ENCODE data around the gene CXXC1. TPM values are rescaled to one million over a fixed set of nuclear protein-coding genes. Genes with fewer than 3 reads are reported as not detected.

The CXXC1 gene
- total and polyA plus RNA-seq, 2 donors (not counting 3 experiments of a cell fraction or from before 2014, with no cell fraction given): 64.4 to 128 TPM

DNA sequence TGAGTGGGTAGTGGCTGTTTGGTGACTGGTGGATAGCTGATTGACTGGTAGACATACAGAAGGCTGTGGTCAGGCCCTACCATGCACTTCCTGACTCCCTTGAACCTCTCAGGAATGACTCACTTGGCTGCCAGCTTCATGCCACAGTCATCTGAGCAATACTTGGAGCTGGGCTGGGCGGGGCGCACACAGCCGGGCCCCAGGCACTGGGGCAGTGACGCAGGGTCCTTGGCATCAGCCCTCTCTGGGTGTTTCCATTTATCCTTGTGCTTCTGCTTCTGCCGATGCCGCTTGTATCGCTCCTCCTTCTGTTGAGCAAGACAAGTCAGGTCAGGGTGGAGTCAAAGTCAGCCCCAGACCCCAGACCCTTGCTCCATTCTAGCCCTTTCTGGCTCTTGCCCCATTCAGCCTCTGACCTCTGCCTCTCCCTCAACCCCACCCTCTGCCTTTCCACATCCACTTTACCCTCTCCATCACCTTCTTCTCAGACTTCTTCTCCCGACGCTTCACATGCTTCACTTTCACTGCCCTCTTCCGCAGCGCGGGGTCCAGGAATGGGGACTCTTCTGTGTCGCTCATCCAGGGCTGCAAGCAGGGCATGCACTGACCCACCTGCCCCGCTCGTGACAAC, 3.1 kb downstream of the CXXC1 start:
- H3K4me3 ChIP-seq (replicated peaks in 1 of 3; ENCODE audit: insufficient read depth in 1 of 3, low read depth in 1 of 3, low read length in 3 of 3): no peak overlapping the region

DNA sequence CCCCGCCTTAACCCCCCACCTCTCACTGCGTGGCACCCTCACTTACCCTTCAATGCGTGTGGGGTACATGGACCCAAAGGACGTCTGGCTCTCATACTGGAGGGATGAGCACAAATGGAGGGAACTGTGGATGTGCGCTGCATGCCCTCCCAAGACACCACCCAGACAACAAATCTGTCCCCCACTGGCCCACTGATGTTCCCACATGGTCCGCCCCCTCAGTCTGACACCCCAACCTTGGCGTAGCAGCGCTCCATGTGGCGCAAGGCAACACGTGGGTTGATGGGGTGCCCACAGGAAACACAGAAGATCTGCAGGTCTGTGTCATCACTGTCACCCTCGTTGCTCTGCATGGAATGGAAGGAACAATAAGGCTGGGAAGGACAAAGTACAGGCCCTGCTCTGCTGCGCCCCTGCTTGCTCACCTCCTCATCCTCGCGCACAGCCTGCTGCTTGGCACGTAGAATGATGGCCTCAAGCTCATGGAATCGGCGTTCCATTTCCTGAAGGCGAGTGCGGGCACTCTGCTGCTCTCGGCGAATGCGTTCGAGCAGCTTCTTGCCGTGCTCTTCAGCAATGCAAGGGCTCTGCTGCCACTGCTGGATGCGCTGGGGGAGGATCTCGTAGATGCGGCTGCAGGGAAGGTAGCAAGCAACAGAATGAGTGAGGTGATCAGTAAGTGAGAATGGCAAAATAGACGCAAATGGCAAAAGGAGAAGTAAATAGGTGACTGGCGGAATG, 3.9 kb downstream of the CXXC1 start:
- ChIA-PET POLR2A (interaction anchor here (0.6 kb wide), 1 partner anchor 665 kb away, joined by 5 read pairs; no protein-coding TSS in a partner anchor), CTCF (no interaction called here)
- dilution Hi-C loops (cut with MboI; ENCODE audit: extremely low pct_ligation_motif_present, low sequenced_read_pairs): no loop called here
- Histone ChIP-seq H3K4me2 (ENCODE audit: insufficient read depth, low read length) (no peak overlapping the region), H3K9me3 (replicated peaks; ENCODE audit: control insufficient read depth, insufficient read depth, low read length) (no peaks in the 10 kb centered on the region), H3K9me1 (replicated peaks; ENCODE audit: control insufficient read depth, extremely low read depth, insufficient read depth, low read length) (no peaks in the 10 kb centered on the region), H4K20me1 (replicated peaks; ENCODE audit: control insufficient read depth, extremely low read depth, insufficient read depth, low read length) (no peaks in the 10 kb centered on the region), H3K27ac (ENCODE audit: insufficient read depth, low read depth, low read length) (no peak overlapping the region), H3K79me2 (ENCODE audit: control insufficient read depth, insufficient read depth, low read length) (peaks cover 38% of the 10 kb centered on the region), H3K4me1 (ENCODE audit: control insufficient read depth, extremely low read depth, insufficient read depth, low read length) (peaks cover 27% of the 10 kb centered on the region), H3K9ac (replicated peaks; ENCODE audit: extremely low read depth, insufficient read depth, low read length) (no peak overlapping the region), H2AFZ (ENCODE audit: low read depth, low read length) (no peak overlapping the region), H3K27me3 (ENCODE audit: control insufficient read depth in 2 of 2, insufficient read depth in 2 of 2, low read length in 2 of 2) (no peaks in the 10 kb centered on the region), H3K36me3 (ENCODE audit: control insufficient read depth in 2 of 2, extremely low read depth in 1 of 2, insufficient read depth in 2 of 2, low read length in 2 of 2) (peaks cover 0 to 26% of the 10 kb centered on the region in 2 experiments), H3K4me3 (replicated peaks in 1 of 3; ENCODE audit: insufficient read depth in 1 of 3, low read depth in 1 of 3, low read length in 3 of 3) (no peak overlapping the region)
- no peak for TF ChIP-seq CTCF (IDR thresholded peaks at IDR 0.05; ENCODE audit: extremely low read depth in 1 of 2, insufficient read depth in 1 of 2, low read depth in 1 of 2, low read length in 2 of 2)
- DNase-seq (ENCODE audit: low read depth, low spot score): no peak
- intact Hi-C loops (cut with micrococcal nuclease): loop anchor here (5.0 kb wide), 2 partner anchors 791 to 914 kb away; partner anchors contain the start of genes MEX3C and RPL17
- no TSS peak for BruUV-seq (replicated peaks)
- FAIRE-seq: no peak

More for the DNA sequence above, 3.1 kb downstream of the CXXC1 start:
- H3K79me2 ChIP-seq (ENCODE audit: control insufficient read depth, insufficient read depth, low read length): peaks cover 31% of the 10 kb centered on the region
- ChIA-PET POLR2A (no interaction called here), CTCF (no interaction called here)
- H3K4me2 ChIP-seq (ENCODE audit: insufficient read depth, low read length): no peak overlapping the region
- peaks cover 21% of the 10 kb centered on the region for H3K4me1 ChIP-seq (ENCODE audit: control insufficient read depth, extremely low read depth, insufficient read depth, low read length)
- H3K27me3 ChIP-seq (ENCODE audit: control insufficient read depth in 2 of 2, insufficient read depth in 2 of 2, low read length in 2 of 2): no peaks in the 10 kb centered on the region
- no peak overlapping the region for H3K9ac ChIP-seq (replicated peaks; ENCODE audit: extremely low read depth, insufficient read depth, low read length)
- no peaks in the 10 kb centered on the region for H3K9me3 ChIP-seq (replicated peaks; ENCODE audit: control insufficient read depth, insufficient read depth, low read length)
- BruUV-seq (replicated peaks): TSS peak; percentile 11
- DNase-seq (ENCODE audit: low read depth, low spot score): no peak
- no peak for TF ChIP-seq MAX (IDR thresholded peaks at IDR 0.05; ENCODE audit: insufficient read depth, insufficient read length)
- H2AFZ ChIP-seq (ENCODE audit: low read depth, low read length): no peak overlapping the region
- intact Hi-C loops (cut with micrococcal nuclease) (loop anchor here (5.0 kb wide), 2 partner anchors 792 to 913 kb away; partner anchors contain the start of genes MEX3C and RPL17), dilution Hi-C loops (cut with MboI; ENCODE audit: extremely low pct_ligation_motif_present, low sequenced_read_pairs) (no loop called here)
- no peak for FAIRE-seq
- H3K27ac ChIP-seq (ENCODE audit: insufficient read depth, low read depth, low read length): no peak overlapping the region
- peaks cover 0 to 26% of the 10 kb centered on the region in 2 experiments for H3K36me3 ChIP-seq (ENCODE audit: control insufficient read depth in 2 of 2, extremely low read depth in 1 of 2, insufficient read depth in 2 of 2, low read length in 2 of 2)
- no peaks in the 10 kb centered on the region for H4K20me1 ChIP-seq (replicated peaks; ENCODE audit: control insufficient read depth, extremely low read depth, insufficient read depth, low read length)
- H3K9me1 ChIP-seq (replicated peaks; ENCODE audit: control insufficient read depth, extremely low read depth, insufficient read depth, low read length): no peaks in the 10 kb centered on the region

All from endothelial cell of umbilical vein (primary cell).